Liver (tissue), 9 donors: Measurements from ENCODE around the gene ABHD3. TPM values are rescaled to one million over a fixed set of nuclear protein-coding genes. Genes with fewer than 3 reads are reported as not detected.

Experiments used
- DNase-seq: peaks from one replicate; pipeline ENCODE4 v3.0.0-alpha.2; 2017; ENCODE audit warnings: low spot score
- H3K27ac ChIP-seq, 2 donors: one replicate each; pipeline ENCODE4 v1.7.0; 2013; ENCODE audit warnings: inconsistent platforms in 2 of 2, low read length in 2 of 2, control low read depth in 1 of 2, low read depth in 1 of 2, mild to moderate bottlenecking in 1 of 2
- H3K27me3 ChIP-seq, 4 donors: one replicate each; pipeline versions ENCODE4 v1.6.1 to v1.7.0; 2013; ENCODE audit warnings: low read length in 3 of 4, inconsistent platforms in 1 of 4, mild to moderate bottlenecking in 1 of 4, moderate library complexity in 1 of 4; ENCODE audit not compliant: control insufficient read depth in 4 of 4, insufficient read depth in 4 of 4
- H3K36me3 ChIP-seq, 4 donors: one replicate each; pipeline versions ENCODE4 v1.6.1 to v1.7.0; 2013; ENCODE audit warnings: low read length in 3 of 4, mild to moderate bottlenecking in 3 of 4, low read depth in 1 of 4, moderate library complexity in 1 of 4; ENCODE audit not compliant: control insufficient read depth in 4 of 4, insufficient read depth in 3 of 4
- H3K4me1 ChIP-seq, 4 donors: one replicate each; pipeline versions ENCODE4 v1.6.1 to v1.7.0; 2013; ENCODE audit warnings: low read length in 3 of 4, mild to moderate bottlenecking in 3 of 4, moderate library complexity in 1 of 4; ENCODE audit not compliant: control insufficient read depth in 4 of 4, insufficient read depth in 4 of 4
- H3K4me3 ChIP-seq, 3 donors: one replicate each; pipeline versions ENCODE4 v1.6.1 to v1.7.0; 2013; ENCODE audit warnings: low read length in 3 of 3, control low read depth in 1 of 3, low read depth in 1 of 3, mild to moderate bottlenecking in 1 of 3
- H3K9ac ChIP-seq, 2 donors: one replicate each; pipeline ENCODE4 v1.7.0; 2013; ENCODE audit warnings: low read length in 2 of 2, mild to moderate bottlenecking in 2 of 2, moderate library complexity in 2 of 2, control low read depth in 1 of 2, low read depth in 1 of 2
- H3K9me3 ChIP-seq, 4 donors: one replicate each; pipeline versions ENCODE4 v1.6.1 to v1.7.0; 2013; ENCODE audit warnings: low read length in 3 of 4; ENCODE audit not compliant: control insufficient read depth in 4 of 4
- FOXA1 ChIP-seq: IDR thresholded peaks from 2 replicates; pipeline ENCODE4 v1.6.1; 2016; ENCODE audit warnings: antibody characterized with exemption
- FOXA2 ChIP-seq: IDR thresholded peaks from 2 replicates; pipeline ENCODE4 v1.6.1; 2016; ENCODE audit warnings: antibody characterized with exemption
- HNF4A ChIP-seq, 2 donors: conservative IDR thresholded peaks; 2 replicates each; pipeline ENCODE4 v1.6.1; 2016; ENCODE audit warnings: antibody characterized with exemption in 2 of 2, mild to moderate bottlenecking in 2 of 2
- HNF4G ChIP-seq: IDR thresholded peaks from 2 replicates; pipeline ENCODE4 v1.6.1; 2016; ENCODE audit warnings: antibody characterized with exemption
- JUND ChIP-seq, 2 donors: IDR thresholded peaks; 2 replicates each; pipeline ENCODE4 v1.6.1; 2016; ENCODE audit warnings: antibody characterized with exemption in 2 of 2
- NR2F2 ChIP-seq: IDR thresholded peaks from 2 replicates; pipeline ENCODE4 v1.6.1; 2016; ENCODE audit warnings: antibody characterized with exemption
- RAD21 ChIP-seq, 2 donors: IDR thresholded peaks; 2 replicates each; pipeline ENCODE4 v1.6.1; 2016; ENCODE audit warnings: antibody characterized with exemption in 2 of 2, mild to moderate bottlenecking in 2 of 2
- RXRA ChIP-seq, 2 donors: IDR thresholded peaks; 2 replicates each; pipeline ENCODE4 v1.6.1; 2017 to 2018; ENCODE audit warnings: antibody characterized with exemption in 2 of 2, mild to moderate bottlenecking in 1 of 2
- SP1 ChIP-seq: IDR thresholded peaks from 2 replicates; pipeline ENCODE4 v1.6.1; 2018; ENCODE audit warnings: antibody characterized with exemption, mild to moderate bottlenecking
- YY1 ChIP-seq: IDR thresholded peaks from 2 replicates; pipeline ENCODE4 v1.6.1; 2016; ENCODE audit warnings: antibody characterized with exemption, mild to moderate bottlenecking
- WGBS: extraction: QIAGEN DNeasy Blood & Tissue Kit; methylation state at CpG from one replicate; pipeline ENCODE4 v1.1.7; 2013; 5-methylcytosine and 5-hydroxymethylcytosine counted together
- polyA plus RNA-seq, 2 donors: library from polyadenylated mRNA; stranded (reverse) in 1 of 2; unstranded in 1 of 2; fragments of 200-250 nt in 1 of 2; fragments of >200 nt in 1 of 2; fragmentation: Nextera tagmentation in 1 of 2; extraction: Ambion mirVana in 1 of 2; gene quantifications; one replicate each; pipeline versions ENCODE4 v1.2.1 to v1.2.3, GENCODE V29; 2013 to 2015
- total RNA-seq, 2 donors: library from RNA; depleted of rRNA; stranded (reverse); fragments of >200 nt; gene quantifications; one replicate each; pipeline ENCODE4 v1.2.3, GENCODE V29; 2014
- TF ChIP-seq, protein P1 (sequence below): IDR thresholded peaks from 2 replicates; pipeline ENCODE4 v1.6.1; 2016; ENCODE audit warnings: antibody characterized with exemption, mild to moderate bottlenecking
- TF ChIP-seq, protein P2 (sequence below): fragments of 150-350 bp; IDR thresholded peaks from 2 replicates; pipeline ENCODE4 v1.5.1; 2017; ENCODE audit warnings: improper control_type of control experiment, low read depth, low read length; ENCODE audit not compliant: missing input control
- TF ChIP-seq, protein P3 (sequence below): IDR thresholded peaks from 2 replicates; pipeline ENCODE4 v1.6.1; 2016; ENCODE audit warnings: antibody characterized with exemption
- TF ChIP-seq, protein P4 (sequence below): IDR thresholded peaks from 2 replicates; pipeline ENCODE4 v1.6.1; 2016; ENCODE audit warnings: antibody characterized with exemption
- TF ChIP-seq, protein P5 (sequence below): IDR thresholded peaks from 2 replicates; pipeline ENCODE4 v1.6.1; 2016; ENCODE audit warnings: antibody characterized with exemption
- donor health status: healthy.
- donor health status: healthy.
- donor health status: healthy.
- donor health status: healthy.
- donor health status: healthy.

ABHD3 gene
- total and polyA plus RNA-seq, 4 donors, result 20.0 to 48.9 (median 33.2) TPM

DNA sequence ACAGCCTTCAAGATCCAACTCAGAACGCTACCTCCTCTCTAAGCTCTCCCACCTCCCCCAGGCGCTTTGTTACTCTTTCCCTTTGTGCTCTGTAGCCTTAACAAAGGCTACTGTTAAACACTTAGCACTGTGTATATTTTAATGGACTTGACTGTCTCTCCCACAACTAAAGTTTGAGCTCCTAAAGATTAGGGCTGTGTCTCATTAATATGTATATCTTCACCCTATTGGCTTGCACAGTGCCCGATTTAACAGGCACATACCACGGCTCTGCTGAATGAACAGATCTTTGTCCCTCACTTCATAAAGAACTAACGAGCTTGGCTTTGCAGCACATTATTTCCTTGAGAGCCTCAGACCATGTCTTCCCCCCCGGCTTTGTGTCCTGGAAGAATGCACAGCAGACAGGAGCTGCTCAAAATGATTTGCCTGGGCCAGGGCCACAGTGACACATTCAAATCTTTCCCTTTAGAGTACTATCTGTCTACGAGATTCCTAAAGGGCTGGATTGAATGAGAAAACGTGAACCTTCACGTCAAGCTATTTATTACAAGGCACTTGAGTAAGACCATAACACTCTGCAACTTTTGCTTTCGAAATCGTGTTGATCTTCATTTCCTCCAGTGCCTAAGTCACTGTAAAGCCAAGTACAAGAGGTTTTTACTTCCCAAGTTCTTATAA lies 22.1 kb downstream of the ABHD3 start (continued):
- TF ChIP-seq, protein P1, sequence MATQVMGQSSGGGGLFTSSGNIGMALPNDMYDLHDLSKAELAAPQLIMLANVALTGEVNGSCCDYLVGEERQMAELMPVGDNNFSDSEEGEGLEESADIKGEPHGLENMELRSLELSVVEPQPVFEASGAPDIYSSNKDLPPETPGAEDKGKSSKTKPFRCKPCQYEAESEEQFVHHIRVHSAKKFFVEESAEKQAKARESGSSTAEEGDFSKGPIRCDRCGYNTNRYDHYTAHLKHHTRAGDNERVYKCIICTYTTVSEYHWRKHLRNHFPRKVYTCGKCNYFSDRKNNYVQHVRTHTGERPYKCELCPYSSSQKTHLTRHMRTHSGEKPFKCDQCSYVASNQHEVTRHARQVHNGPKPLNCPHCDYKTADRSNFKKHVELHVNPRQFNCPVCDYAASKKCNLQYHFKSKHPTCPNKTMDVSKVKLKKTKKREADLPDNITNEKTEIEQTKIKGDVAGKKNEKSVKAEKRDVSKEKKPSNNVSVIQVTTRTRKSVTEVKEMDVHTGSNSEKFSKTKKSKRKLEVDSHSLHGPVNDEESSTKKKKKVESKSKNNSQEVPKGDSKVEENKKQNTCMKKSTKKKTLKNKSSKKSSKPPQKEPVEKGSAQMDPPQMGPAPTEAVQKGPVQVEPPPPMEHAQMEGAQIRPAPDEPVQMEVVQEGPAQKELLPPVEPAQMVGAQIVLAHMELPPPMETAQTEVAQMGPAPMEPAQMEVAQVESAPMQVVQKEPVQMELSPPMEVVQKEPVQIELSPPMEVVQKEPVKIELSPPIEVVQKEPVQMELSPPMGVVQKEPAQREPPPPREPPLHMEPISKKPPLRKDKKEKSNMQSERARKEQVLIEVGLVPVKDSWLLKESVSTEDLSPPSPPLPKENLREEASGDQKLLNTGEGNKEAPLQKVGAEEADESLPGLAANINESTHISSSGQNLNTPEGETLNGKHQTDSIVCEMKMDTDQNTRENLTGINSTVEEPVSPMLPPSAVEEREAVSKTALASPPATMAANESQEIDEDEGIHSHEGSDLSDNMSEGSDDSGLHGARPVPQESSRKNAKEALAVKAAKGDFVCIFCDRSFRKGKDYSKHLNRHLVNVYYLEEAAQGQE, result no peak
- no peak for TF ChIP-seq FOXA2

DNA sequence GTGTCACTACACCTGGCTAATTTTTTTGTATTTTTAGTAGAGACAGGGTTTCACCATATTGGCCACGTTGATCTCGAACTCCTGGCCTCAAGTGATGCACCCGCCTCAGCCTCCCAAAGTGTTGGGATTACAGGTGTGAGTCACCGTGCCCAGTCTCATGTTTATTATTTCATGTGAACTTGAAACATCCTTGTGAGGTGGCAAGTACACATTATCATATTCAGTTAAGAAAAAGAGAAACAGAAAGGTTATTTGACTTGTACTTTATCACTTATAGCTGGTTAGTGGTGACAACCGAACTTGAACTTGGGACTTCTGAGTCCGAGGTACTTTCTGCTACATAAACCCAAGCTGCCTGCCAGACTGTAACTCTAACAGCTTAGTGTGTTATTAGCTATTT lies 24.4 kb downstream of the ABHD3 start:
- Histone ChIP-seq H3K4me1 (peaks cover 0 to 5% (median 0%) of the 10 kb centered on the region in 4 donors), H3K4me3 (no peak overlapping the region), H3K27ac (no peak overlapping the region), H3K9ac (no peak overlapping the region), H3K9me3 (no peaks in the 10 kb centered on the region), H3K36me3 (peaks cover 0 to 2% (median 0%) of the 10 kb centered on the region in 4 donors), H3K27me3 (no peaks in the 10 kb centered on the region)
- TF ChIP-seq HNF4G (no peak), NR2F2 (no peak), FOXA2 (no peak)
- TF ChIP-seq, protein P2, sequence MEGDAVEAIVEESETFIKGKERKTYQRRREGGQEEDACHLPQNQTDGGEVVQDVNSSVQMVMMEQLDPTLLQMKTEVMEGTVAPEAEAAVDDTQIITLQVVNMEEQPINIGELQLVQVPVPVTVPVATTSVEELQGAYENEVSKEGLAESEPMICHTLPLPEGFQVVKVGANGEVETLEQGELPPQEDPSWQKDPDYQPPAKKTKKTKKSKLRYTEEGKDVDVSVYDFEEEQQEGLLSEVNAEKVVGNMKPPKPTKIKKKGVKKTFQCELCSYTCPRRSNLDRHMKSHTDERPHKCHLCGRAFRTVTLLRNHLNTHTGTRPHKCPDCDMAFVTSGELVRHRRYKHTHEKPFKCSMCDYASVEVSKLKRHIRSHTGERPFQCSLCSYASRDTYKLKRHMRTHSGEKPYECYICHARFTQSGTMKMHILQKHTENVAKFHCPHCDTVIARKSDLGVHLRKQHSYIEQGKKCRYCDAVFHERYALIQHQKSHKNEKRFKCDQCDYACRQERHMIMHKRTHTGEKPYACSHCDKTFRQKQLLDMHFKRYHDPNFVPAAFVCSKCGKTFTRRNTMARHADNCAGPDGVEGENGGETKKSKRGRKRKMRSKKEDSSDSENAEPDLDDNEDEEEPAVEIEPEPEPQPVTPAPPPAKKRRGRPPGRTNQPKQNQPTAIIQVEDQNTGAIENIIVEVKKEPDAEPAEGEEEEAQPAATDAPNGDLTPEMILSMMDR, result no peak
- no peak for DNase-seq
- WGBS, result 91% methylated on average over 6 of the region's 6 CpGs

DNA sequence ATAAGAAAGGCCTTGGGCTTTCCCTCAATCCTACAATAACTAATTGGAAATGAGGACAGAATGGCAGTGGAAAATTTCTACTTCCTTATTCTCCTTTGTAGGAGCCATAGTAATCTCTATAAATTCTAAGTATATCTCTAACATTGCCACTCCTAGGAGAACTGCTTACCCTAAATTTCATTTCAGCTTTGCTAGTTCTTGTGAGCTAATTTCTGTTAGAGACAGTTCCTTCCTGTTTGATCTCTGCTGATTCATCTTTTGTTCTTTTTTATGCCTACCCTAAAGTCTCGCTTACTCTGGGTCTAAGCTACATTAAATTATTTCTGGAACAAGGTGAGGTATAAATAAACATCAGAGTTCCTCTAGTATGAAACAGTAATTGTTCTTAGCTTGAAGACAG lies 25.7 kb downstream of the ABHD3 start:
- 68% methylated on average over 1 of the region's 1 CpG for WGBS
- Histone ChIP-seq H3K4me3 (no peak overlapping the region), H3K9ac (no peak overlapping the region), H3K27ac (no peak overlapping the region), H3K36me3 (peaks cover 0 to 2% (median 0%) of the 10 kb centered on the region in 4 donors), H3K4me1 (peaks cover 0 to 5% (median 0%) of the 10 kb centered on the region in 4 donors), H3K9me3 (no peaks in the 10 kb centered on the region), H3K27me3 (no peaks in the 10 kb centered on the region)
- no peak for DNase-seq
- TF ChIP-seq NR2F2 (no peak), HNF4A (conservative IDR thresholded peaks at IDR 0.05) (no peak), FOXA2 (no peak), YY1 (no peak), JUND (IDR thresholded peaks at IDR 0.05) (no peak), RAD21 (IDR thresholded peaks at IDR 0.05) (no peak), HNF4G (no peak), RXRA (IDR thresholded peaks at IDR 0.05) (no peak), FOXA1 (no peak), SP1 (no peak)
- TF ChIP-seq, protein P2, result no peak
- TF ChIP-seq, protein P3, sequence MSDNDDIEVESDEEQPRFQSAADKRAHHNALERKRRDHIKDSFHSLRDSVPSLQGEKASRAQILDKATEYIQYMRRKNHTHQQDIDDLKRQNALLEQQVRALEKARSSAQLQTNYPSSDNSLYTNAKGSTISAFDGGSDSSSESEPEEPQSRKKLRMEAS, result no peak
- TF ChIP-seq, protein P4, sequence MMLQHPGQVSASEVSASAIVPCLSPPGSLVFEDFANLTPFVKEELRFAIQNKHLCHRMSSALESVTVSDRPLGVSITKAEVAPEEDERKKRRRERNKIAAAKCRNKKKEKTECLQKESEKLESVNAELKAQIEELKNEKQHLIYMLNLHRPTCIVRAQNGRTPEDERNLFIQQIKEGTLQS, result no peak
- TF ChIP-seq, protein P5, sequence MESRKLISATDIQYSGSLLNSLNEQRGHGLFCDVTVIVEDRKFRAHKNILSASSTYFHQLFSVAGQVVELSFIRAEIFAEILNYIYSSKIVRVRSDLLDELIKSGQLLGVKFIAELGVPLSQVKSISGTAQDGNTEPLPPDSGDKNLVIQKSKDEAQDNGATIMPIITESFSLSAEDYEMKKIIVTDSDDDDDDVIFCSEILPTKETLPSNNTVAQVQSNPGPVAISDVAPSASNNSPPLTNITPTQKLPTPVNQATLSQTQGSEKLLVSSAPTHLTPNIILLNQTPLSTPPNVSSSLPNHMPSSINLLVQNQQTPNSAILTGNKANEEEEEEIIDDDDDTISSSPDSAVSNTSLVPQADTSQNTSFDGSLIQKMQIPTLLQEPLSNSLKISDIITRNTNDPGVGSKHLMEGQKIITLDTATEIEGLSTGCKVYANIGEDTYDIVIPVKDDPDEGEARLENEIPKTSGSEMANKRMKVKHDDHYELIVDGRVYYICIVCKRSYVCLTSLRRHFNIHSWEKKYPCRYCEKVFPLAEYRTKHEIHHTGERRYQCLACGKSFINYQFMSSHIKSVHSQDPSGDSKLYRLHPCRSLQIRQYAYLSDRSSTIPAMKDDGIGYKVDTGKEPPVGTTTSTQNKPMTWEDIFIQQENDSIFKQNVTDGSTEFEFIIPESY, result no peak
- TF ChIP-seq, protein P1, result no peak
